IMR-90 (cell line): Measurements from ENCODE around the gene NTSR1.

Source experiments
- BHLHE40 ChIP-seq: fragments of 150-350 bp; IDR thresholded peaks from 2 replicates; pipeline ENCODE4 v1.6.1; 2016; ENCODE audit warnings: mild to moderate bottlenecking, low read depth, low read length
- CEBPB ChIP-seq: IDR thresholded peaks from 2 replicates; pipeline ENCODE4 v1.6.1; 2012; ENCODE audit warnings: low read depth, low read length, improper control_type of control experiment
- CHD1 ChIP-seq: IDR thresholded peaks from 2 replicates; pipeline ENCODE4 v1.6.1; 2012; ENCODE audit warnings: low read depth, low read length, improper control_type of control experiment
- CTCF ChIP-seq: conservative IDR thresholded peaks from 2 replicates; pipeline ENCODE4 v1.5.1; 2012; ENCODE audit warnings: mild to moderate bottlenecking, low read depth, low read length, improper control_type of control experiment
- ELK1 ChIP-seq: fragments of 150-350 bp; IDR thresholded peaks from 2 replicates; pipeline ENCODE4 v1.6.1; 2016; ENCODE audit warnings: low read depth, mild to moderate bottlenecking, low read length, moderate library complexity, borderline replicate concordance
- NFE2L2 ChIP-seq: fragments of 150-350 bp; IDR thresholded peaks from 2 replicates; pipeline ENCODE4 v1.6.1; 2016; ENCODE audit warnings: low read depth, mild to moderate bottlenecking, low read length
- POLR2A ChIP-seq: IDR thresholded peaks from 2 replicates; pipeline ENCODE4 v1.6.1; 2012; ENCODE audit warnings: mild to moderate bottlenecking, low read depth, low read length
- RAD21 ChIP-seq: IDR thresholded peaks from 2 replicates; pipeline ENCODE4 v1.6.1; 2012; ENCODE audit warnings: low read length, improper control_type of control experiment
- RCOR1 ChIP-seq: IDR thresholded peaks from 2 replicates; pipeline ENCODE4 v1.6.1; 2012; ENCODE audit warnings: mild to moderate bottlenecking, low read length, improper control_type of control experiment; ENCODE audit not compliant: insufficient replicate concordance
- RFX5 ChIP-seq: IDR thresholded peaks from 2 replicates; pipeline ENCODE4 v1.8.0; 2012; ENCODE audit warnings: low read depth, mild to moderate bottlenecking, low read length, moderate library complexity
- SMC3 ChIP-seq: fragments of 150-350 bp; IDR thresholded peaks from 2 replicates; pipeline ENCODE4 v1.6.1; 2016; ENCODE audit warnings: low read depth, mild to moderate bottlenecking, antibody characterized with exemption, low read length, moderate library complexity
- USF2 ChIP-seq: fragments of 150-350 bp; IDR thresholded peaks from 2 replicates; pipeline ENCODE4 v1.6.1; 2017; ENCODE audit warnings: mild to moderate bottlenecking, antibody characterized with exemption, low read length, low read depth

- no peak for TF ChIP-seq POLR2A
- TF ChIP-seq CTCF = no peak
- TF ChIP-seq BHLHE40 = no peak
- TF ChIP-seq RFX5 = no peak
- TF ChIP-seq NFE2L2 = no peak
- TF ChIP-seq CHD1 = no peak
- no peak for TF ChIP-seq USF2
- TF ChIP-seq ELK1 = no peak
- TF ChIP-seq RCOR1 = no peak
- TF ChIP-seq RAD21 = no peak
- no peak for TF ChIP-seq CEBPB
- no peak for TF ChIP-seq SMC3
Measured at GRCh38 chr20:62799036-62799435, 90.4 kb downstream of the NTSR1 start.
